Heart left ventricle (tissue), 16 donors: ENCODE results near the gene PDE5A. TPM values are rescaled to one million over a fixed set of nuclear protein-coding genes. Genes with fewer than 3 reads are reported as not detected.

Experiments used
- ATAC-seq, 4 donors: fragments of 200-7000 bp; cut with Tn5 transposase; one replicate each; pipeline ENCODE4 v1.9.1; 2020 to 2022; ENCODE audit warnings: moderate library complexity in 4 of 4, mild to moderate bottlenecking in 3 of 4, moderate number of reproducible peaks in 1 of 4
- DNase-seq, 5 donors: peaks; one replicate each; pipeline ENCODE4 v3.0.0-alpha.2; 2020
- H3K27ac ChIP-seq, 12 donors: fragments of 200-600 bp; sonication (generic) in 4 of 12; one replicate each; pipeline versions ENCODE4 v1.5.0 to v1.8.0; 2016 to 2022; ENCODE audit warnings: mild to moderate bottlenecking in 2 of 12
- H3K27me3 ChIP-seq, 9 donors: fragments of 200-600 bp; sonication (generic) in 2 of 9; one replicate each; pipeline versions ENCODE4 v1.5.1 to v1.8.0; 2016 to 2022; ENCODE audit warnings: mild to moderate bottlenecking in 3 of 9
- H3K36me3 ChIP-seq, 9 donors: fragments of 200-600 bp; sonication (generic) in 2 of 9; one replicate each; pipeline versions ENCODE4 v1.5.0 to v1.8.0; 2018 to 2022; ENCODE audit warnings: mild to moderate bottlenecking in 2 of 9
- H3K4me1 ChIP-seq, 12 donors: fragments of 200-600 bp; sonication (generic) in 4 of 12; one replicate each; pipeline versions ENCODE4 v1.5.0 to v1.8.0; 2016 to 2022; ENCODE audit warnings: mild to moderate bottlenecking in 3 of 12
- H3K4me3 ChIP-seq, 12 donors: fragments of 200-600 bp; sonication (generic) in 4 of 12; one replicate each; pipeline versions ENCODE4 v1.5.0 to v1.8.0; 2017 to 2022; ENCODE audit warnings: mild to moderate bottlenecking in 9 of 12, moderate library complexity in 4 of 12
- H3K9me3 ChIP-seq, 12 donors: fragments of 200-600 bp; sonication (generic) in 4 of 12; one replicate each; pipeline versions ENCODE4 v1.5.0 to v1.8.0; 2016 to 2022; ENCODE audit warnings: mild to moderate bottlenecking in 1 of 12
- POLR2A ChIP-seq, 2 donors: fragments of 450-650 bp; IDR thresholded peaks; one replicate each; pipeline ENCODE4 v1.6.1; 2017; ENCODE audit warnings: antibody characterized with exemption in 2 of 2, mild to moderate bottlenecking in 2 of 2, moderate library complexity in 2 of 2
- WGBS, 4 donors: extraction: QIAGEN DNeasy Blood & Tissue Kit in 2 of 4; methylation state at CpG; one replicate each; pipeline versions ENCODE4 v1.1.5 to v1.1.7; 2013 to 2018; 5-methylcytosine and 5-hydroxymethylcytosine counted together
- intact Hi-C, 10 donors: fragments of 100-400 bp; cut with DNase I; formaldehyde crosslinking; loops; one replicate each; pipeline versions ENCODE4 v1.11.1 to v1.14.2; 2022
- long read RNA-seq, 3 donors: library from polyadenylated mRNA; unstranded; transcript quantifications; one replicate each; pipeline ENCODE4 v2.0.0, GENCODE V29; 2020 to 2021
- polyA plus RNA-seq, 2 donors: library from polyadenylated mRNA; stranded (reverse); fragments of 200-250 nt; gene quantifications; one replicate each; pipeline ENCODE4 v1.2.3, GENCODE V29; 2013
- total RNA-seq, 9 donors: library from RNA; depleted of rRNA in 2 of 9; stranded (reverse); fragments of >200 nt in 2 of 9; fragmentation: NEBNext Ultra II Directional in 3 of 9; extraction: Animal tissue kit (Norgen Biotek cat#: 25700) in 3 of 9; gene quantifications; one replicate each; pipeline versions ENCODE4 v1.1.0 to v1.2.4, GENCODE V29; 2016 to 2023
- TF ChIP-seq, protein P1 (sequence below), 12 donors: fragments of 200-600 bp; sonication (generic) in 4 of 12; IDR thresholded peaks; one replicate each; pipeline versions ENCODE4 v1.5.0 to v1.8.0; 2018 to 2022; ENCODE audit warnings: antibody characterized with exemption in 12 of 12, mild to moderate bottlenecking in 5 of 12
- donor health status: ischemic (EF 13 %, LVEDD 7.1; RV severe dilation, severe dysfunction).
- donor health status: healthy with polysubstance abuse.
- donor health status: DM: no; HTN: yes; CAD: no.
- donor health status: DM: no; HTN: no; CAD: no.
- donor health status: ischemic (EF 25% LVEDD 6.9; RV normal size, moderate dysfunction).
- donor health status: ischemic (EF 25% LVEDD 5.7; RV mildly dilated, moderate dysfunction).
- donor health status: healthy.
- donor health status: DM: yes; HTN: yes; CAD: no.
- donor health status: ischemic (EF 35%, LVEDD 5.7; RV mildly dilated, moderate dysfunction).
- donor health status: nonischemic (EF 11% LVEDD 7.7; RV severe dilation, severe dysfunction).
- donor health status: DM: yes; HTN: yes; CAD: no.
- donor health status: PGD.
- donor health status: ischemic (EF 29% LVEDD 5.4; RV normal size, mild dysfunction).
- donor health status: nonischemic (EF 23%, LVEDD 6.1; RV moderate dilation, normal function).

PDE5A gene
- total RNA-seq: 10 to 100 TPM in 5 of 9 donors, 1 to 10 TPM in 4; 3.8 to 20.6 (median 10.0) TPM
- polyA plus RNA-seq: 1 to 10 TPM; 1.6 to 2.2 TPM
- long read RNA-seq, donor 1, partial matches to known transcripts: 5 of 8 reads
- long read RNA-seq, donor 1, other reads (novel, unspliced or antisense): 2 of 8 reads
- long read RNA-seq, donor 2, full-length matches to known transcripts: 1 of 4 reads
- long read RNA-seq, donor 2, partial matches to known transcripts: 2 of 4 reads
- long read RNA-seq, donor 2, other reads (novel, unspliced or antisense): 1 of 4 reads
- long read RNA-seq, donor 3, partial matches to known transcripts: 3 of 8 reads
- long read RNA-seq, donor 3, other reads (novel, unspliced or antisense): 4 of 8 reads

DNA sequence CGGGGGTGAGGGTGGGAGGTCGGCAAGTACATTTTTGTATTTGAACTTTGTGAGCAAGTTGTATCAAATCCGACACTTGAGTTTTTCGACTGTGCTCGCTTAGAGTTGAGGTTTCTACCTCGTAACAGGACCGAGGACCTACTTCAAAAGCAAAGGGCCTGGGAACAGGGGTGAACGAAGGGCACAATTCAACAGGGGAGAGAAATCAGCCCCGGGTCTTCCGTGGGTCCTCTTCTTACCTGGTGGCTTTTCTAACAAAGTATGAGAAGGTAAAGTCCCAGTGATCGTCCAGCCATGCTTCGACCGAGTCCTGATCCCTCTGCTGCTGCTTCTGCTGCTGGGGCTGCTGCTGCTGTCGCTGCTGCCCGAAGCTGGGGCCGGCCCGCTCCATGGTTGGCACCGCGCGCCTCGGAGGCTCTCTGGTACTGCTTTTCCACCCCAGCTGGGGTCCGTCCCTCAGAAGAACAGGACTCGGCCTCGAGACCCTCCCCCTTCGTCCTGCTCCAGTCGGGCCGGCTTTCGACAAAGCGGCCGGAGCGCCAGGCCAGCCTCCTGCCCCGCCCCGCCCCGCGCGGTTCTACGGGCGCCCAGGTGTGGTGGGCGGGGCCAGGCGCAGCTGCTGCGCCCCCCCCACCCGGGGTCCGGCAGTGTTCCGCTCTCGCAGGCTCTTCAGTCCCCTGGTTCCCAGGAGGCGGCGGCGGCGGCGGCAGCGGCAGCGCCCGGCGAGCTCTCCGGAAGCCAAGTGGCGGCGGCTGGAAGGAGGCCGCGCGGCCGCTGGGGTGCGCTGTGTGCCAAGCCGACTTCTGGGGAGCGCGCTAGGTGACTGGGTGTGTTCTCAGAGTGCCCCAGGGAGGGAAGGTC, at the start of gene PDE5A:
PDE5A (minus strand) TSS at position 524 of the 861 bp plus-strand sequence; CDS start at position 391, 133 bp downstream.
- peaks cover 0 to 35% (median 0%) of the 10 kb centered on the region in 9 donors for H3K27me3 ChIP-seq
- DNase-seq: peak; percentile 76 to 90 (median 81)
- intact Hi-C loops: loop anchor here (1.0 to 10.0 kb wide), 15 partner anchors 64 to 424 kb away; no protein-coding TSS in a partner anchor
- H3K9me3 ChIP-seq: no peaks in the 10 kb centered on the region
- peak; percentile 78 to 94 (median 87) for ATAC-seq
- TF ChIP-seq POLR2A (IDR thresholded peaks at IDR 0.05): no peak
- TF ChIP-seq, protein P1, sequence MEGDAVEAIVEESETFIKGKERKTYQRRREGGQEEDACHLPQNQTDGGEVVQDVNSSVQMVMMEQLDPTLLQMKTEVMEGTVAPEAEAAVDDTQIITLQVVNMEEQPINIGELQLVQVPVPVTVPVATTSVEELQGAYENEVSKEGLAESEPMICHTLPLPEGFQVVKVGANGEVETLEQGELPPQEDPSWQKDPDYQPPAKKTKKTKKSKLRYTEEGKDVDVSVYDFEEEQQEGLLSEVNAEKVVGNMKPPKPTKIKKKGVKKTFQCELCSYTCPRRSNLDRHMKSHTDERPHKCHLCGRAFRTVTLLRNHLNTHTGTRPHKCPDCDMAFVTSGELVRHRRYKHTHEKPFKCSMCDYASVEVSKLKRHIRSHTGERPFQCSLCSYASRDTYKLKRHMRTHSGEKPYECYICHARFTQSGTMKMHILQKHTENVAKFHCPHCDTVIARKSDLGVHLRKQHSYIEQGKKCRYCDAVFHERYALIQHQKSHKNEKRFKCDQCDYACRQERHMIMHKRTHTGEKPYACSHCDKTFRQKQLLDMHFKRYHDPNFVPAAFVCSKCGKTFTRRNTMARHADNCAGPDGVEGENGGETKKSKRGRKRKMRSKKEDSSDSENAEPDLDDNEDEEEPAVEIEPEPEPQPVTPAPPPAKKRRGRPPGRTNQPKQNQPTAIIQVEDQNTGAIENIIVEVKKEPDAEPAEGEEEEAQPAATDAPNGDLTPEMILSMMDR (IDR thresholded peaks at IDR 0.05): peak; percentile 53 to 88 (median 78)
- peak within 1 kb of the TSS; percentile 51 to 87 (median 80) for H3K4me3 ChIP-seq
- WGBS, 4 donors: 0 to 2% (median 1%) methylated on average over 13 to 65 of the region's 65 CpGs
- H3K36me3 ChIP-seq: no peaks in the 10 kb centered on the region
- H3K27ac ChIP-seq: peak within 1 kb of the TSS; percentile 76 to 95 (median 87)
- H3K4me1 ChIP-seq: peaks cover 0 to 19% (median 3%) of the 10 kb centered on the region in 12 donors

DNA sequence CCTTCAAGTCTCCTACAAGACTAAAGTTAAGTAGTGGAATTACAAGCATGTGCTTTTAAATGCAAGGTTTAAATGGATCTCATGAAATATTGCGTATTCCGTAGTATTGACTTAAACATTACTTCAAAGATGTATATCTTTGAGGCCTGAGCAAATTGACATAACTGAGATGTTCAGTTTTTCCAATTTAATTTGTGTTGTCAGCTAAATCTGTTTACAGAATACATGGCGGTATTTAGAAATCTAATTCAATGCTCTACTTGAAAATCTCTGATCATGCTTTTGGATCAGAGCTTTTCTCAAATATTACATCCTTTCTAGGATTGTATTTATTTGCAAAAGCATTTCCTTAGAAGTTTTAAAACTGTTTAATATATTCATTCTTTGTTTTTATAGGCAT, 47.5 kb upstream of the PDE5A start:
- ATAC-seq (no peak), DNase-seq (no peak)
- intact Hi-C loops: no loop called here
- Histone ChIP-seq H3K27ac (no peak overlapping the region), H3K27me3 (no peaks in the 10 kb centered on the region), H3K9me3 (no peaks in the 10 kb centered on the region), H3K4me3 (no peak overlapping the region), H3K4me1 (peaks cover 0 to 4% (median 0%) of the 10 kb centered on the region in 12 donors), H3K36me3 (no peaks in the 10 kb centered on the region)
- 96 to 99% (median 97%) methylated on average over 3 of the region's 3 CpGs for WGBS, 4 donors
- no peak for TF ChIP-seq POLR2A (IDR thresholded peaks at IDR 0.05)
- TF ChIP-seq, protein P1 (IDR thresholded peaks at IDR 0.05): no peak

GRCh38 chr4:119675391-119675790, 46.8 kb upstream of the PDE5A start:
- intact Hi-C loops: no loop called here
- no peaks in the 10 kb centered on the region for H3K9me3 ChIP-seq
- DNase-seq: no peak
- H3K36me3 ChIP-seq: no peaks in the 10 kb centered on the region
- no peaks in the 10 kb centered on the region for H3K27me3 ChIP-seq
- no peak for ATAC-seq
- WGBS, 4 donors: 76 to 88% (median 87%) methylated on average over 2 of the region's 2 CpGs
- peaks cover 0 to 4% (median 0%) of the 10 kb centered on the region in 12 donors for H3K4me1 ChIP-seq
- H3K4me3 ChIP-seq: no peak overlapping the region
- TF ChIP-seq, protein P1 (IDR thresholded peaks at IDR 0.05): no peak
- TF ChIP-seq POLR2A (IDR thresholded peaks at IDR 0.05): no peak
- no peak overlapping the region for H3K27ac ChIP-seq

- intact Hi-C loops: no loop called here
- H3K27ac ChIP-seq: no peak overlapping the region
- no peak for DNase-seq
- no peaks in the 10 kb centered on the region for H3K27me3 ChIP-seq
- TF ChIP-seq, protein P1 (IDR thresholded peaks at IDR 0.05): no peak
- no peak for TF ChIP-seq POLR2A (IDR thresholded peaks at IDR 0.05)
- H3K4me1 ChIP-seq: no peaks in the 10 kb centered on the region
- no peak overlapping the region for H3K4me3 ChIP-seq
- WGBS, 4 donors: 78 to 93% (median 85%) methylated on average over 1 of the region's 1 CpG
- no peaks in the 10 kb centered on the region for H3K9me3 ChIP-seq
- H3K36me3 ChIP-seq: no peaks in the 10 kb centered on the region
- ATAC-seq: no peak
Measured at GRCh38 chr4:119672938-119673337, 44.3 kb upstream of the PDE5A start.
